Stimulated activated CD4-positive, alpha-beta T cell treated with anti-CD3 and anti-CD28 coated beads, Interleukin-2, amount 100 ng/mL, for 48 hours (primary cell): ENCODE data around the gene RIMS1.
"Not testable (repeated sequence)": the region's sequence is repeated elsewhere in the genome, so short reads cannot be mapped to it uniquely, and the experiment has no call there.

Experiments used
- DNase-seq, 2 donors: peaks; one replicate each; pipeline ENCODE4 v3.0.0-alpha.2; 2020

Gene RIMS1

GRCh38 chr6:71979911-71980310 lies 93.6 kb downstream of the RIMS1 start:
- no peak for DNase-seq

- DNase-seq, result no peak
Observed at GRCh38 chr6:71982389-71982788, 96.0 kb downstream of the RIMS1 start.

GRCh38 chr6:71983131-71983530 lies 96.8 kb downstream of the RIMS1 start:
- DNase-seq, result no peak

DNA sequence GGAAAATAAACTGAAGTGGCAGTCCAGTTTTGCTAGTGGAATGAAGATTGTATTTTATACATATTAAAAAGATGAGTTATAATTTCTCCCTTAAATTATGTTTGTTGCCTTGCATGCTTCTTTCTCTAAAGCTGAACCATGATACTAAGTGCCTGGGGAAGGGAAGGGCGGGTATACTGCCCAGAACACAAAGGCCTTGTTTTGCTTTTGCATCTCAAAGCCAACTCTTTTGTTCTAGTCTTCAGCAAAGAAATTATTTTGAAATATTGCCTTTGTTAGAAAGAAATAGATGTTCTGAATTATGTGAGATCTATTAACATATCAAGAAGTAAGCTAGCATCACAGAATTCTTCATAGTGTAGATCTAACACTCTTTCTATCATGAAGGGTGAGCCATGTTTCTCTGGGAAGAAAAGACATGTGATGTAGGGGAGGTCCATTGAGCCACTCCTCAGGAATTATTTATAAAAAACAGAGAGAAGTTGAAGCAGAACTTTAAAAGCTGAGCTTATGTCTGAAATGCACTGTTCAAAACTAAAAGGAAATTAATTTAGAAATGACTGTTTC lies 108.4 kb downstream of the RIMS1 start:
- DNase-seq, result no peak

DNA sequence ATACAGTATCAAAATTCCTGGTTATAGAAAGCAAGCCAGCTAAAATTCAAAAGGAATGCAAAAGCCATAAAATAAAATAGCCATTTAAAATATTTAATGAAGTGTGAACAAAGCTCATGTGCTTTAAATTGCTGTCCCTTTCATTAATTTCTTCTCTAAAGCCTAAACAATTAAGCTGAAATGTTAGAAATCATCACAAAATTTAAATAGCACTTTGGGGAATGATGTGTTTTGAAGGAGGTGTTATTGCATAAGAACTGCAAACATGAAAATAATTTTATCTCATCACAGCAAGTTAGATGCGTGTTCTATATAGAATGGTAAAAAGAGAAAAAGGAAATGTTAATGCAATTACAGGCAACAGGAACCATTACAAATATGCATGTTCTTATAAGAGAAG lies 111.0 kb downstream of the RIMS1 start:
- no peak for DNase-seq

DNA sequence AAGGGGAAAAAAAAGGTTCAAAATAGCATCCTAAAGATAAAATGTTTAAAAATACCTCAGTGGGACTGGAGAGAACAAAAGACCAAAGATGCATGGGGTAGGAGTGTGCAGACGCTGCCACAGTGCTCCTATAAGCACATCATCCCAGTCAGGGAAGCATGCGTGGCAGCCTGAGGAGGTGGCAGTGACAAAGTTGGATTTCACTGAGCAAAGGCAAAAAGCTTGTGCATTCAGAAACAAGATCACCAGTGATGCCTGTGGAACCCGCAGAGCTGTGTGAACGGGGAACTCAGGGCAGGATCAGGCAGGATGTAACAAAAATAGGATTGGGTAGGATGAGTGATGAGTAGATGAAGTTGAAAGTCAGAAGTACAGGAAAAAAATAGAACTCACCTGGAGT lies 116.1 kb downstream of the RIMS1 start:
- no peak for DNase-seq

- not testable (repeated sequence) for DNase-seq
Observed at GRCh38 chr6:72006591-72006990, 120.2 kb downstream of the RIMS1 start.

- DNase-seq, result no peak
Observed at GRCh38 chr6:72022830-72023229, 136.5 kb downstream of the RIMS1 start.

- DNase-seq, result no peak
Observed at GRCh38 chr6:72031471-72031870, 145.1 kb downstream of the RIMS1 start.

- DNase-seq, result no peak
Observed at GRCh38 chr6:72032086-72032485, 145.7 kb downstream of the RIMS1 start.

- DNase-seq, result no peak
Observed at GRCh38 chr6:72035486-72035885, 149.1 kb downstream of the RIMS1 start.

DNA sequence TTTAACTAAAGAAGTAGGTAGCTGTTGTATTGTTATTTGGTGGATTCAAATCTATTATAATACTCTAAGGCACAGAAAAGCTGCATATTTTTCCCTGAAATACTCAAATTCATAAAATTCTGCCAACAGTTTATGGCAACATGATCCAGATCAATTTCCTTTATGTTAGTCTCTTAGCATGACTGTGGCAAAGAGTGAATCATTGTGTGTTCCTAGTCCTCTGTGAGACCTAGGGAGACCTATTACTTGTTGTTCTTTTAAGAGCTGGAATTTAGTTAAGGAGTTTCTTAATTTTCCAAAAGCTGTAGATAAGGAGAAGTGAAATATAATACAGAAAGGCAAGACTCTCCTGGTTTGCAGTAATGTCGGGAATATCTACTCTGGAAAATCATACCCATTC lies 149.6 kb downstream of the RIMS1 start:
- no peak for DNase-seq

DNA sequence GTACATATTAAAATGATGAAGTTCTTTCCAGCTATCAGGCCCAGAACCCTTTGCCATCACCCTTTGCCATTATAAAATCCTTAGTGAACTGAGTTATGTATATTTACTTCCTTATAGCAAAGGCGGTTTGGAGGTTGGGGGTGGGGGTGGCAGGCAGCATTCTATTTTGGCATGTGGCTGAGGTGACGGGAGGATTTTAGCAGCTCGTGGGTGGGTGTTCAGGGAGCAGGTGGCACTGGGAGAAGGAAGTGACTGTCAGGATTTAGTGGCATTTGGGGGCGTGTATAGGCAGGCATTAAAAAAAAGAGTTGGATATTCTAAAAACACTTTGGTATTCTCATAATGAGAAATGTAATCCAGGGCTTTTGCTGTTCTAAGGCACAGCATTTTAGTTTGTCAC lies 150.7 kb downstream of the RIMS1 start:
- DNase-seq, result no peak

- no peak for DNase-seq
Observed at GRCh38 chr6:72040111-72040510, 153.8 kb downstream of the RIMS1 start.

DNA sequence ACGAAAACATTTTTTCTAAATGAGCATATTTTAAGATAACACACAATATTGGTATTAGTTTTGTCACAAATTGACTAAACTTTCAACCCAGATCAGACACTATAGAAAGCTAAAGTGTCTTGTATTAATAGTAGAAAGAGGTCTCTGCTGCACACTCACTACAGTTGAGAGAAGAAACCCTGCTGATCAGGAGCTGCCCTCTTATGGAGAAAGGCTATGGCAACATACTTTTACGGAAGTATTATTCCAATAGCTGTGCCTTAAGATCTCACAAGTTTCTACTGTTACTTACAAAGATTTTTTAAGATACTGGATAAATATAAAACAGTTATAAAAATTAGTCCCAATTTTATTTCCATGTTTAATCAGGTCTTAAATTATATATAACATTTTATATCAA lies 155.7 kb downstream of the RIMS1 start:
- no peak for DNase-seq

DNA sequence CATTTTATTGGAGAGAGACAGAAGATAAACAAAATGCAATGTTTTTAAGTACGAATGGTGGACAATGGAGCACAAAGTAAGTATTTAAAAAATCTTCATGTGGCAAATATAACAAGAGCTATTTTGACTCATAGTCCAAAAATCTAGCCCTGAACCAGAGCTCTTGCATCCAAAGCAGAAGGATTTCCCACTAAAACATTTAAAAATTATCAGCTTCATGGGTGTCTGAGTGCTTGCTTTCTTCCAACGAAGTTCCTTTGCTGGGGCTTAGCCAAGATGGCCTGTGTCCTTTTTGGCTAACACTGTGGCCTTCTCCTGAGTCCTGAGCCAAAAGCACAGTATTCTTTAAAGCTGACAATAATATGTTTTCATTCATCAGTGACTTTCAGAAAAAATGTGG lies 161.7 kb downstream of the RIMS1 start:
- no peak for DNase-seq

DNA sequence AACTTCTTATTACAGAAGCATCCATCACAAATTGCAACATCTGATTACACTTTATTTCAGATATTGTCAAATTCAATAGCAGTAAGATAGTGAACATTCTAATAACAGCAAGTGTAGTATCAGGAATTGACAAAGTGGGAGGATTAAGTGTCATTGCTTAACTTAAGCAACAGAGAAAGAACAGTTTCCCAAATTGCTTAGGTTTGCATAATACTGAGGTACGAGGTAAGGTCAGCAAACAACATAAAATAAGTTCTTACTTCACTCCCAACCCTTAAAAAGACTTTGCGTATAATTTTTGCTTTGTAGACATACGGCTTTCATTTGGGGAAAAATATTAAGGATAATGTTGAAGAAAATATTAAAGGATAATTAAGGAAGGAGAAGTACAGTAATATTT lies 163.0 kb downstream of the RIMS1 start:
- DNase-seq, result no peak

- DNase-seq, result no peak
Observed at GRCh38 chr6:72061286-72061685, 174.9 kb downstream of the RIMS1 start.

DNA sequence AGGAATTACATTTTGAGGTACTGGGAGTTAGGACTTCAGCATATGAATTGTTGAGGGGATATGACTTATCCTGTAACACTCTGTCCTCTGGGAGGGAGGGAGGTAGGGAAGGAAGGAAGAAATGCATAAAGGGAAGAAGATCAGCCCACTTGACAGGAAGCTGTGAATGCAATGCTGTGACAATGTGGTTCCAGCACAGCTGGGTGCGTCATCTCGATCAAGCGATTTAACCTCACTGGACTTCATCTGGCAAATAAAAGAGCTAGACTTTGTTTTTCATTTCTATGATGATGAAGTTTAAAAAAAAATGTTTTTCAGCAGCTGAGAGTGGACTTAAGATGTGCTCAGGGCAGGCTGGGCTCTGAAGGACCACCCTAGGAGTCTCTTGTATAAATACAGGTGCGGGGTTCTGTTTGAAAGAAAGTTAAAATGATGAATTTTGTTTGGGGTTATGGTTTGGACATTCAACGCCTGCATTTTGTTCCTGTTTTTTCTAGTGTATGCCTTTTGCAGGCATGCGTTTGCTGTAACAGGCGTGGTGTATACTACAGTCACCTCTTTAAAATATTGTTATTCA lies 178.1 kb downstream of the RIMS1 start:
- no peak for DNase-seq

GRCh38 chr6:72078096-72078495 lies 191.7 kb downstream of the RIMS1 start:
- DNase-seq, result no peak

DNA sequence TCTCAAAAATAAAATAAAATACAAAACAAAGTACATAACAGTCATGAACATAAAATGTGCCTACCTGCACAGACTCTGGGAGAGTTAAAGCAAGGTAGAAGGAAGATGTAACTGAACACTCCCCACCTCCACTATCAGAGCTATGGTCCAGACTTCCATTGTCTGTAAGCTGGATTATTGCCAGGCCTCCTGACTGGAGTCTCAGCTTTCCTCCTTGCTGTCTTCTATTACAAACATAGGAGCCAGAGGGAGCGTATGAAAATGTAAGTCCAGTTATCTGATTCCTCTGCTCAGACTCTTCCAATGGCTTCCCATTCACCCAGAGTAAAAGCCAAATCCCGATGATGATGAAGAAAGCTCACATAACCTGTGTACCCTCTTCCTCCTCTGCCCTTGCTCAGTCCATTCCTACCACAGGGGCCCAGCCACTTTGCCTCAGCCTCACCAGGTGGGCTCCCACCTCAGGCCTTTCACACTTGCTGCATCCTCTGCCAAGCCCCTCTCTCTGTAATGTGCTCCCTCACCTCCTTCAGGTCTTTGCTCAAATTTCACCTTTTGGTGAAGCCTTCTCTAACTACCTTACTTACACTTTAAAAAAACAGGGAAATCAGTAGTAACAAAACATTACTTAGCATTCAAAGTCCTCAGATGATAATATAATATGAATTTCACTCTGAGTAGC lies 194.1 kb downstream of the RIMS1 start:
- DNase-seq, result no peak

DNA sequence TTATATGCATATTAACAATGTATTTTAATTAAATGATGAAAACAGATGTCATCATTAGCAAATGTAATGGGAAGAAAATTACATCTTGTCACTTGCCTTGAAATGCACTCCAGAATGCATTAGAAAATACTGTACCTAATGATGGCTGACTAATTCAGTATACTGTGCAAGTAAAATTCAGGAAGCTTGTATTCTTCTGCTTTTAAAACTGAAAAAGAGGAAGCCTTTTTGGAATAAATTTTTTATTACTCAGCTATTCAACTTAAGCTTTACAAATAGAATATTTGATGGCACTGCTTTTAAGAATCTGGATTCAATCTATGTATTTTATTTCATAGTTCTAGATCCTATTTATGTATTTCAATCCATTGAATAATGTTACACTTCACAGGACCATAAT lies 195.5 kb downstream of the RIMS1 start:
- DNase-seq, result no peak

DNA sequence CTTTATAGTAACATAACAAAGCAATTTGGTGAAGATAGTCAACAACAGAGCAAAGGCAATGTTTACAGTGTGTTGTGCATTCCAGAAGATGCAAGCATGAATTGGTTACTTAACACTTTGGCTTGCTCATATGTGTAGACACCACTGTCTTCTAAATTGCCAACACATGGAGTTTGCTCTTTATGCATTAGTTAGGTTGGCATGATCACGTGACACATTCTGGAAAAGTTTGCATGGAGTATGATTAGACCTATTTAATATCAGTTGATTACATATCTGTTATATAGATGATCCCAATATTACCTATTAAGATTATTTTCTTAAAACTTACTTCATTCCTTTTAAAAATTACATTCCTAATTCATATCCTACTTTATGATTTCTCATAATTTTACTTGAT lies 197.6 kb downstream of the RIMS1 start:
- DNase-seq, result no peak

DNA sequence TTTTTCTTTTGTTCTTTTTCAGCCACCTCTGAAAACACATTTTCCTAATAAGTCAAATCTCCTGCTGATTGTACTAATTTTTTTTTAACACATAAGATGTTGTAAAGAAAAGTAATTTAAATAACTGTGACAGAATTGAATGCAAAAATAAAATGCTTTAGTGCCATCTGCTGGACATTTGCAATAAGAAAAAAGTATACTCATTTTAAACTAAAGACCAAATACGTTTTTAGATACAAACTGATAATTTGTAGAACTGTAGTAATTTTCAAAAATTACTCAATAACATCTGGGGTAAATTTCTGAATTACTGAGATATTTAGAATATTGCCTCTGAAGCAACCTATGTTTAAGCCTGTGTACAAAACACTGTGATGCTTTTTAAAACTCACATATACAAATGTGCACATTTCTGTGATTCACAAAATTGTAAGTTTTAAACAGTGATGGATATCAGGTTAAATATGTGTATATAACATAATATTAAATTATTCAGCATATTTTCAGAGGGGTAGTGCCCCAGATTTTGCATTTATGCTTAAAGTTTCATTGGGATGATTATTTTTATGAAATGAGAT lies 198.7 kb downstream of the RIMS1 start:
- no peak for DNase-seq

DNA sequence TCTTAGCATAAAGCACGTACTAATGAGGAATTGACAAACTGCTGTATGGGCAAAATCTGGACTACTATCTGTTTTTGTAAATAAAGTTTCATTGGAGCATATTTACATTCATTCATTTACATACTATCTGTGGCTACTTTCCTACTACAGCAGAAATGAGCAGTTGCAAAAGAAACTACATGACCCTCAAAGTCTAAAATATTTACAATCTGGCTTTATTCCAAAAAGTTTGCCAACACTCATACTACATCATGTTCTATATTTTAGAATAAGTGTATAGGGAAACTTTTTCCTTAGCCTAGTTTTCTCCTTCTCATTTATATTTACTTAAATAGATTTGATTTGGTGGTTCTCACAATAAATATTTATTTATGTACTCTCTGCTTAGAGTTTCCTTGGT lies 208.2 kb downstream of the RIMS1 start:
- DNase-seq, result no peak
